CD14-positive monocyte (primary cell): ENCODE measurements around the gene SLC17A1. TPM values are rescaled to one million over a fixed set of nuclear protein-coding genes. Genes with fewer than 3 reads are reported as not detected.
"Not testable (repeated sequence)": the region's sequence is repeated elsewhere in the genome, so short reads cannot be mapped to it uniquely, and the experiment has no call there.

Source experiments
- DNase-seq, 3 donors: peaks; one replicate each; pipeline ENCODE4 v3.0.0-alpha.2; 2011 to 2022
- H2AFZ ChIP-seq: 2 replicates; pipeline ENCODE4 v1.6.0; 2012; ENCODE audit warnings: mild to moderate bottlenecking, low read depth, low read length, inconsistent platforms; ENCODE audit not compliant: insufficient read depth, poor library complexity, severe bottlenecking
- H3K27ac ChIP-seq, 2 donors: 1 replicate in 1 of 2; 2 replicates in 1 of 2; pipeline ENCODE4 v1.5.1; 2012 to 2013; ENCODE audit warnings: low read length in 2 of 2, control low read depth in 1 of 2, inconsistent platforms in 1 of 2, low read depth in 1 of 2, mild to moderate bottlenecking in 1 of 2
- H3K27me3 ChIP-seq, 2 donors: one replicate each; pipeline versions ENCODE4 v1.6.0 to v1.6.1; 2011 to 2013; ENCODE audit warnings: low read length in 2 of 2; ENCODE audit not compliant: control insufficient read depth in 2 of 2, insufficient read depth in 2 of 2
- H3K36me3 ChIP-seq, 2 donors: replicated peaks in 1 of 2; 1 replicate in 1 of 2; 2 replicates in 1 of 2; pipeline versions ENCODE4 v1.5.1 to v1.6.1; 2012 to 2013; ENCODE audit warnings: low read length in 2 of 2, control low read depth in 1 of 2, inconsistent platforms in 1 of 2, mild to moderate bottlenecking in 1 of 2; ENCODE audit not compliant: insufficient read depth in 2 of 2, control insufficient read depth in 1 of 2
- H3K4me1 ChIP-seq, 2 donors: 1 replicate in 1 of 2; 2 replicates in 1 of 2; pipeline versions ENCODE4 v1.5.1 to v1.6.1; 2012 to 2013; ENCODE audit warnings: low read length in 2 of 2, control low read depth in 1 of 2, inconsistent platforms in 1 of 2, mild to moderate bottlenecking in 1 of 2, moderate library complexity in 1 of 2; ENCODE audit not compliant: insufficient read depth in 2 of 2, control insufficient read depth in 1 of 2
- H3K4me2 ChIP-seq: replicated peaks from 2 replicates; pipeline ENCODE3; 2012; ENCODE audit warnings: low read length, moderate library complexity, mild to moderate bottlenecking; ENCODE audit not compliant: poor library complexity, severe bottlenecking; ENCODE audit errors: extremely low read depth
- H3K4me3 ChIP-seq, 3 experiments: fragments of 200-600 bp in 1 of 3; sonication (generic) in 1 of 3; replicated peaks in 1 of 3; 1 replicate in 2 of 3; 2 replicates in 1 of 3; pipeline ENCODE4 v1.5.1; 2011 to 2013; ENCODE audit warnings: low read length in 3 of 3, mild to moderate bottlenecking in 3 of 3, control low read depth in 2 of 3, low read depth in 2 of 3, inconsistent platforms in 1 of 3, moderate library complexity in 1 of 3
- H3K79me2 ChIP-seq: 2 replicates; pipeline ENCODE4 v1.6.0; 2012; ENCODE audit warnings: mild to moderate bottlenecking, control low read depth, inconsistent platforms, low read length, moderate library complexity; ENCODE audit not compliant: insufficient read depth
- H3K9ac ChIP-seq: 2 replicates; pipeline ENCODE4 v1.6.0; 2017; ENCODE audit warnings: low read length, mild to moderate bottlenecking; ENCODE audit not compliant: insufficient read depth, poor library complexity, severe bottlenecking
- H3K9me3 ChIP-seq, 2 donors: replicated peaks in 1 of 2; 1 replicate in 1 of 2; 2 replicates in 1 of 2; pipeline versions ENCODE4 v1.5.1 to v1.6.1; 2012 to 2013; ENCODE audit warnings: low read length in 2 of 2, control low read depth in 1 of 2; ENCODE audit not compliant: control insufficient read depth in 1 of 2, insufficient read depth in 1 of 2
- H4K20me1 ChIP-seq: 2 replicates; pipeline ENCODE4 v1.6.0; 2012; ENCODE audit warnings: mild to moderate bottlenecking, low read length, control low read depth, moderate library complexity; ENCODE audit not compliant: insufficient read depth
- H3K27ac Mint-ChIP-seq, 7 donors: one replicate each; pipeline ENCODE4 v1.8.0; 2020; ENCODE audit warnings: mild to moderate bottlenecking in 7 of 7, mixed read lengths in 7 of 7, moderate library complexity in 6 of 7, inconsistent platforms in 2 of 7
- H3K27me3 Mint-ChIP-seq, 3 donors: one replicate each; pipeline ENCODE4 v1.8.0; 2021 to 2022; ENCODE audit warnings: low read depth in 3 of 3, mild to moderate bottlenecking in 3 of 3, mixed read lengths in 3 of 3, moderate library complexity in 3 of 3, inconsistent platforms in 1 of 3
- H3K36me3 Mint-ChIP-seq, 2 donors: one replicate each; pipeline ENCODE4 v1.8.0; 2020; ENCODE audit warnings: mixed read lengths in 2 of 2, inconsistent platforms in 1 of 2, mild to moderate bottlenecking in 1 of 2
- H3K4me1 Mint-ChIP-seq: one replicate; pipeline ENCODE4 v1.8.0; 2020; ENCODE audit warnings: mild to moderate bottlenecking, mixed read lengths
- H3K4me3 Mint-ChIP-seq, 2 donors: one replicate each; pipeline ENCODE4 v1.8.0; 2020; ENCODE audit warnings: mild to moderate bottlenecking in 2 of 2, mixed read lengths in 2 of 2, moderate library complexity in 1 of 2
- H3K9me3 Mint-ChIP-seq, 7 donors: one replicate each; pipeline ENCODE4 v1.8.0; 2020 to 2022; ENCODE audit warnings: mixed read lengths in 7 of 7, mild to moderate bottlenecking in 6 of 7, moderate library complexity in 6 of 7, inconsistent platforms in 2 of 7
- CTCF ChIP-seq: fragments of 200-600 bp; IDR thresholded peaks from one replicate; pipeline ENCODE4 v1.8.0; 2022; ENCODE audit warnings: antibody characterized with exemption, mild to moderate bottlenecking
- WGBS: methylation state at CpG from one replicate; pipeline ENCODE4 v1.1.5; 2013; ENCODE audit warnings: missing lambda C conversion rate; ENCODE audit not compliant: insufficient coverage; 5-methylcytosine and 5-hydroxymethylcytosine counted together
- intact Hi-C, 2 donors: fragments of 100-400 bp; cut with micrococcal nuclease; formaldehyde crosslinking; loops; one replicate each; pipeline versions ENCODE4 v1.15.0 to v1.15.1; 2023
- polyA plus RNA-seq, 3 donors: library from polyadenylated mRNA; depleted of rRNA in 1 of 3; unstranded in 2 of 3; stranded (reverse) in 1 of 3; fragments of 300-500 nt in 2 of 3; fragments of >200 nt in 1 of 3; fragmentation: Illumina TruSeq in 2 of 3; gene quantifications; 1 replicate in 2 of 3; 2 replicates in 1 of 3; pipeline ENCODE4 v1.2.3, GENCODE V29; 2012 to 2021

SLC17A1 gene
- polyA plus RNA-seq, 3 donors, result not detected

- intact Hi-C loops, result no loop called here
- no peaks in the 10 kb centered on the region for H4K20me1 ChIP-seq
- no peak overlapping the region for H3K4me3 Mint-ChIP-seq
- no peaks in the 10 kb centered on the region for H3K9me3 ChIP-seq
- H3K27me3 ChIP-seq, result no peaks in the 10 kb centered on the region
- no peak overlapping the region for H2AFZ ChIP-seq
- peak in 2 of 3 donors; percentile 2 to 4 for DNase-seq
- no peak for TF ChIP-seq CTCF
- no peak overlapping the region for H3K27ac ChIP-seq
- no peak overlapping the region for H3K27ac Mint-ChIP-seq
- no peak overlapping the region for H3K9ac ChIP-seq
- no peak overlapping the region for H3K4me3 ChIP-seq
- H3K4me1 ChIP-seq, result peaks cover 0 to 5% of the 10 kb centered on the region in 2 donors
- H3K36me3 ChIP-seq, result no peaks in the 10 kb centered on the region
- no peak overlapping the region for H3K4me2 ChIP-seq
- H3K36me3 Mint-ChIP-seq, result no peaks in the 10 kb centered on the region
- no peaks in the 10 kb centered on the region for H3K79me2 ChIP-seq
- no peaks in the 10 kb centered on the region for H3K9me3 Mint-ChIP-seq
- peaks cover 0 to 1% (median 0%) of the 10 kb centered on the region in 3 donors for H3K27me3 Mint-ChIP-seq
- peaks cover 4% of the 10 kb centered on the region for H3K4me1 Mint-ChIP-seq
- no CpG with 5 or more reads among the region's 2 CpGs for WGBS
Measured at GRCh38 chr6:25749837-25750236, 82.0 kb downstream of the SLC17A1 start.

- H3K27ac ChIP-seq, H3K27me3 Mint-ChIP-seq, H3K27ac Mint-ChIP-seq, H3K4me2 ChIP-seq, H2AFZ ChIP-seq, H3K9me3 Mint-ChIP-seq, H4K20me1 ChIP-seq, H3K79me2 ChIP-seq, DNase-seq, H3K4me3 Mint-ChIP-seq, H3K4me3 ChIP-seq, H3K4me1 Mint-ChIP-seq, H3K9me3 ChIP-seq, intact Hi-C loops, H3K36me3 Mint-ChIP-seq, H3K36me3 ChIP-seq, H3K27me3 ChIP-seq, H3K9ac ChIP-seq, H3K4me1 ChIP-seq: not testable (repeated sequence)
- 91% methylated on average over 4 of the region's 17 CpGs for WGBS
Measured at GRCh38 chr6:25748601-25749517, 83.0 kb downstream of the SLC17A1 start.
